Parathyroid adenoma (tissue), 2 donors: ENCODE measurements around the gene EAF1.

Experiments
- H2AFZ ChIP-seq: fragments of 300-600 bp; sonication (generic); one replicate; pipeline ENCODE4 v1.7.0; 2017; ENCODE audit warnings: antibody characterized with exemption, mild to moderate bottlenecking
- H3K27ac ChIP-seq: fragments of 300-600 bp; sonication (generic); one replicate; pipeline ENCODE4 v1.7.0; 2017
- H3K27me3 ChIP-seq: fragments of 300-600 bp; sonication (generic); one replicate; pipeline ENCODE4 v1.7.0; 2017; ENCODE audit warnings: low read length; ENCODE audit not compliant: control insufficient read depth, insufficient read depth
- H3K36me3 ChIP-seq: fragments of 300-600 bp; sonication (generic); one replicate; pipeline ENCODE4 v1.7.0; 2017; ENCODE audit warnings: low read length; ENCODE audit not compliant: control insufficient read depth, insufficient read depth
- H3K4me1 ChIP-seq: fragments of 300-600 bp; sonication (generic); one replicate; pipeline ENCODE4 v1.7.0; 2017; ENCODE audit warnings: control low read depth
- H3K4me2 ChIP-seq: fragments of 300-600 bp; sonication (generic); one replicate; pipeline ENCODE4 v1.7.0; 2017; ENCODE audit warnings: low read length
- H3K4me3 ChIP-seq: fragments of 300-600 bp; sonication (generic); one replicate; pipeline ENCODE4 v1.7.0; 2017; ENCODE audit warnings: low read depth, low read length
- H3K79me2 ChIP-seq: fragments of 300-600 bp; sonication (generic); one replicate; pipeline ENCODE4 v1.7.0; 2017; ENCODE audit warnings: control low read depth
- H3K9ac ChIP-seq: fragments of 300-600 bp; sonication (generic); one replicate; pipeline ENCODE4 v1.7.0; 2017; ENCODE audit warnings: mild to moderate bottlenecking
- H3K9me3 ChIP-seq: fragments of 300-600 bp; sonication (generic); one replicate; pipeline ENCODE4 v1.7.0; 2017; ENCODE audit warnings: low read length; ENCODE audit not compliant: control insufficient read depth
- CTCF ChIP-seq: fragments of 300-600 bp; sonication (generic); IDR thresholded peaks from one replicate; pipeline ENCODE4 v1.7.0; 2017; ENCODE audit warnings: antibody characterized with exemption, mild to moderate bottlenecking
- donor health status: primary hyperparathyroidism.

The EAF1 gene

GRCh38 chr3:15439476-15439875 lies 12.1 kb downstream of the EAF1 start:
- H3K27me3 ChIP-seq: no peaks in the 10 kb centered on the region
- H3K4me3 ChIP-seq: no peak overlapping the region
- no peak overlapping the region for H3K4me2 ChIP-seq
- no peaks in the 10 kb centered on the region for H3K4me1 ChIP-seq
- no peak overlapping the region for H3K27ac ChIP-seq
- no peak for TF ChIP-seq CTCF
- H3K9ac ChIP-seq: no peak overlapping the region
- H3K79me2 ChIP-seq: no peaks in the 10 kb centered on the region
- no peaks in the 10 kb centered on the region for H3K36me3 ChIP-seq
- H3K9me3 ChIP-seq: no peaks in the 10 kb centered on the region
- no peak overlapping the region for H2AFZ ChIP-seq

GRCh38 chr3:15440891-15441290 lies 13.5 kb downstream of the EAF1 start:
- no peaks in the 10 kb centered on the region for H3K9me3 ChIP-seq
- TF ChIP-seq CTCF: no peak
- no peaks in the 10 kb centered on the region for H3K79me2 ChIP-seq
- no peak overlapping the region for H3K27ac ChIP-seq
- H3K4me3 ChIP-seq: no peak overlapping the region
- H3K9ac ChIP-seq: no peak overlapping the region
- H3K4me1 ChIP-seq: no peaks in the 10 kb centered on the region
- no peaks in the 10 kb centered on the region for H3K27me3 ChIP-seq
- H3K36me3 ChIP-seq: no peaks in the 10 kb centered on the region
- H3K4me2 ChIP-seq: no peak overlapping the region
- H2AFZ ChIP-seq: no peak overlapping the region

GRCh38 chr3:15443826-15444524 lies 16.6 kb downstream of the EAF1 start:
- H3K36me3 ChIP-seq: no peaks in the 10 kb centered on the region

GRCh38 chr3:15449489-15450224 lies 22.3 kb downstream of the EAF1 start:
- no peaks in the 10 kb centered on the region for H3K79me2 ChIP-seq
- H3K4me2 ChIP-seq: no peak overlapping the region
- no peaks in the 10 kb centered on the region for H3K27me3 ChIP-seq
- H2AFZ ChIP-seq: no peak overlapping the region
- H3K4me1 ChIP-seq: no peaks in the 10 kb centered on the region
- no peaks in the 10 kb centered on the region for H3K36me3 ChIP-seq
- no peaks in the 10 kb centered on the region for H3K9me3 ChIP-seq
- no peak overlapping the region for H3K27ac ChIP-seq
- TF ChIP-seq CTCF: no peak
- H3K4me3 ChIP-seq: no peak overlapping the region
- H3K9ac ChIP-seq: no peak overlapping the region

More at GRCh38 chr3:15443826-15444524, 16.6 kb downstream of the EAF1 start:
- H3K4me2 ChIP-seq: no peak overlapping the region
- no peak overlapping the region for H3K4me3 ChIP-seq
- no peaks in the 10 kb centered on the region for H3K9me3 ChIP-seq
- no peaks in the 10 kb centered on the region for H3K4me1 ChIP-seq
- H3K27ac ChIP-seq: no peak overlapping the region
- TF ChIP-seq CTCF: no peak
- no peaks in the 10 kb centered on the region for H3K27me3 ChIP-seq
- H3K9ac ChIP-seq: no peak overlapping the region
- no peaks in the 10 kb centered on the region for H3K79me2 ChIP-seq
- H2AFZ ChIP-seq: no peak overlapping the region
